GM12874 (cell line): Measurements from ENCODE around the gene S100A5.

ENCODE experiments used
- CTCF ChIP-seq: IDR thresholded peaks from 2 replicates; pipeline ENCODE4 v1.5.1; 2011; ENCODE audit warnings: low read depth, mild to moderate bottlenecking, control low read depth, low read length, moderate library complexity; ENCODE audit not compliant: insufficient read depth

Gene S100A5

GRCh38 chr1:153527683-153528040 lies 13.1 kb downstream of the S100A5 start:
- TF ChIP-seq CTCF = no peak

- TF ChIP-seq CTCF = no peak
These were observed 13.6 kb downstream of the S100A5 start for GRCh38 chr1:153527023-153527682.

GRCh38 chr1:153526132-153526543 lies 14.6 kb downstream of the S100A5 start:
- no peak for TF ChIP-seq CTCF

- TF ChIP-seq CTCF = no peak
These were observed 15.5 kb downstream of the S100A5 start for GRCh38 chr1:153525088-153525728.

GRCh38 chr1:153520818-153521476 lies 19.8 kb downstream of the S100A5 start:
- no peak for TF ChIP-seq CTCF

- TF ChIP-seq CTCF = no peak
These were observed 21.5 kb downstream of the S100A5 start for GRCh38 chr1:153519242-153519641.

GRCh38 chr1:153515504-153516394 lies 25.0 kb downstream of the S100A5 start:
- TF ChIP-seq CTCF = no peak
